HG03571 (cell line): Measurements from ENCODE around the gene EWSR1.
A peak's percentile ranks its signal among the peaks of the same experiment; 100 is the strongest.

ENCODE experiments used
- ATAC-seq: cut with Tn5 transposase; IDR thresholded peaks from one replicate; pipeline ENCODE4 v1.9.1; 2021; ENCODE audit not compliant: unreplicated experiment

The EWSR1 gene

GRCh38 chr22:29267462-29267857 is 608 bp upstream of the EWSR1 start:
- ATAC-seq: no peak

GRCh38 chr22:29268511-29269229 is 602 bp downstream of the EWSR1 start:
- ATAC-seq: peak; percentile 15

- ATAC-seq: no peak
Measured at GRCh38 chr22:29269230-29269604, 1.1 kb downstream of the EWSR1 start.

- no peak for ATAC-seq
Measured at GRCh38 chr22:29269731-29270474, 1.8 kb downstream of the EWSR1 start.

- no peak for ATAC-seq
Measured at GRCh38 chr22:29270475-29271271, 2.6 kb downstream of the EWSR1 start.

- no peak for ATAC-seq
Measured at GRCh38 chr22:29272624-29273023, 4.6 kb downstream of the EWSR1 start.

- no peak for ATAC-seq
Measured at GRCh38 chr22:29275167-29275566, 7.1 kb downstream of the EWSR1 start.

- ATAC-seq: no peak
Measured at GRCh38 chr22:29275819-29276565, 7.9 kb downstream of the EWSR1 start.

- no peak for ATAC-seq
Measured at GRCh38 chr22:29277927-29278326, 9.9 kb downstream of the EWSR1 start.

- ATAC-seq: no peak
Measured at GRCh38 chr22:29284196-29284595, 16.1 kb downstream of the EWSR1 start.

- no peak for ATAC-seq
Measured at GRCh38 chr22:29288837-29289236, 20.8 kb downstream of the EWSR1 start.

GRCh38 chr22:29290061-29290460 is 22.0 kb downstream of the EWSR1 start:
- ATAC-seq: no peak

- ATAC-seq: no peak
Measured at GRCh38 chr22:29291215-29291614, 23.1 kb downstream of the EWSR1 start.

GRCh38 chr22:29292379-29292778 is 24.3 kb downstream of the EWSR1 start:
- ATAC-seq: no peak

GRCh38 chr22:29298641-29299040 is 30.6 kb downstream of the EWSR1 start:
- no peak for ATAC-seq

- no peak for ATAC-seq
Measured at GRCh38 chr22:29299136-29299900, 31.2 kb downstream of the EWSR1 start.

- no peak for ATAC-seq
Measured at GRCh38 chr22:29300467-29300806, 32.4 kb downstream of the EWSR1 start.

GRCh38 chr22:29300807-29301601 is 32.9 kb downstream of the EWSR1 start:
- no peak for ATAC-seq

GRCh38 chr22:29301716-29302401 is 33.8 kb downstream of the EWSR1 start:
- no peak for ATAC-seq
